Measurements from ENCODE around the gene GRM8. TPM values are rescaled to one million over a fixed set of nuclear protein-coding genes. Genes with fewer than 3 reads are reported as not detected.

The GRM8 gene
- total and polyA plus RNA-seq, 2 experiments from 2014 or later, result 0.92 to 1.3 TPM

- Histone ChIP-seq H3K4me1 (ENCODE audit: low read depth) (no peaks in the 10 kb centered on the region), H3K4me3 (no peak overlapping the region), H3K9me3 (ENCODE audit: low read depth) (no peaks in the 10 kb centered on the region), H3K27ac (no peak overlapping the region), H3K27me3 (no peaks in the 10 kb centered on the region), H3K36me3 (no peaks in the 10 kb centered on the region)
- TF ChIP-seq, protein P1, sequence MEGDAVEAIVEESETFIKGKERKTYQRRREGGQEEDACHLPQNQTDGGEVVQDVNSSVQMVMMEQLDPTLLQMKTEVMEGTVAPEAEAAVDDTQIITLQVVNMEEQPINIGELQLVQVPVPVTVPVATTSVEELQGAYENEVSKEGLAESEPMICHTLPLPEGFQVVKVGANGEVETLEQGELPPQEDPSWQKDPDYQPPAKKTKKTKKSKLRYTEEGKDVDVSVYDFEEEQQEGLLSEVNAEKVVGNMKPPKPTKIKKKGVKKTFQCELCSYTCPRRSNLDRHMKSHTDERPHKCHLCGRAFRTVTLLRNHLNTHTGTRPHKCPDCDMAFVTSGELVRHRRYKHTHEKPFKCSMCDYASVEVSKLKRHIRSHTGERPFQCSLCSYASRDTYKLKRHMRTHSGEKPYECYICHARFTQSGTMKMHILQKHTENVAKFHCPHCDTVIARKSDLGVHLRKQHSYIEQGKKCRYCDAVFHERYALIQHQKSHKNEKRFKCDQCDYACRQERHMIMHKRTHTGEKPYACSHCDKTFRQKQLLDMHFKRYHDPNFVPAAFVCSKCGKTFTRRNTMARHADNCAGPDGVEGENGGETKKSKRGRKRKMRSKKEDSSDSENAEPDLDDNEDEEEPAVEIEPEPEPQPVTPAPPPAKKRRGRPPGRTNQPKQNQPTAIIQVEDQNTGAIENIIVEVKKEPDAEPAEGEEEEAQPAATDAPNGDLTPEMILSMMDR (IDR thresholded peaks at IDR 0.05; ENCODE audit: low read depth, low read length), result no peak
- DNase-seq (ENCODE audit: low read depth in 1 of 2, low spot score in 1 of 2), result no peak
Measured at GRCh38 chr7:126424985-126425384, 827.8 kb downstream of the GRM8 start.

- Histone ChIP-seq H3K36me3 (no peaks in the 10 kb centered on the region), H3K4me3 (no peak overlapping the region), H3K27me3 (no peaks in the 10 kb centered on the region), H3K9me3 (ENCODE audit: low read depth) (no peaks in the 10 kb centered on the region), H3K27ac (no peak overlapping the region), H3K4me1 (ENCODE audit: low read depth) (no peaks in the 10 kb centered on the region)
- TF ChIP-seq, protein P1 (IDR thresholded peaks at IDR 0.05; ENCODE audit: low read depth, low read length), result no peak
- DNase-seq (ENCODE audit: low read depth in 1 of 2, low spot score in 1 of 2), result no peak
Measured at GRCh38 chr7:126419047-126419446, 833.7 kb downstream of the GRM8 start.

DNA sequence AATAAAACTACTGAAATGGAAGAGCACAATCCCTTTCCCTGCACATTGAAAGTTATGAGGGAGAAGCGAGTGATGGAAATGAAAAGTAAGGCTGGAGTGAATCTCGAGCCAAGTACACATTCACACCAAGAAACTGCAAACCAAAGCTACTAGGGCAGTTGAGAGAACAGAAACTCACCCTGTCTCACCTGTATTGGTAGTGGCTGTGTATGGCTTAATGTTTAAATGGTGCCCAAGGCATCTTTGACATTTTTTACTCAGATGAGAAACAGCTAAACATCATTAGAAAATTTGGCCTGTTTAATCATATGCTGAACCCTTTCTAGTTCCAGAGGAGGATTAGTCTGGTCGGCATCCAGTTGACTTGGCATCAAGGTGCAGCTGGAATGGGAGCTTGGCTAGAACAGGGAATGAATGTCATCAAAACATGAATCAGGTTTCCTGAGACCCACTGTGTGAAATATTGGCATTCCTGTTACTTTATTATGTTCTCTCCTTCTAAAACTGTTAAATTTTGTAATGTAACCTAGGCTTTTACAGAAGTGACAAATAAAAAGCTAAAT is 840.8 kb downstream of the GRM8 start:
- Histone ChIP-seq H3K4me1 (ENCODE audit: low read depth) (no peaks in the 10 kb centered on the region), H3K4me3 (no peak overlapping the region), H3K36me3 (no peaks in the 10 kb centered on the region), H3K9me3 (ENCODE audit: low read depth) (no peaks in the 10 kb centered on the region), H3K27ac (no peak overlapping the region), H3K27me3 (no peaks in the 10 kb centered on the region)
- DNase-seq (ENCODE audit: low read depth in 1 of 2, low spot score in 1 of 2), result no peak
- TF ChIP-seq, protein P1 (IDR thresholded peaks at IDR 0.05; ENCODE audit: low read depth, low read length), result no peak

GRCh38 chr7:126411032-126411820 is 841.5 kb downstream of the GRM8 start:
- Histone ChIP-seq H3K36me3 (no peaks in the 10 kb centered on the region), H3K27me3 (no peaks in the 10 kb centered on the region)

DNA sequence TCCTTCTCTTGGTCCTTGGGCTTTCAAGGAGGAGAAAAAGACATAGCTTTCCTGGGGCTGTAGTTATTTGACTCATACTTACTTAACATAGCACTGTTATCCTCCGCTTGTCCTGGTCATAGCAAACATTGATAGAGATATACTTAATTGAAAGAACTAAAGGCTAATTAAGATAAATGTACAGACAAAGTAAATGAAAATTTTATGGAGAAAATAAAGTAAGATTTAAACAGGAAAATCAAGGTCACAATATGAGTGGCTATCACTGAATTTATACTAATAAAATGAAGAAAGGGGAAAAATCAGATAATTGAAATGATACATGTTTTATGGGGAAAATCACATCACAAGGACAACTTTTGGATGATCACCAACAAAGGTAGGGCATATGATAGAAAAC is 849.7 kb downstream of the GRM8 start:
- H3K27me3 ChIP-seq, result no peaks in the 10 kb centered on the region
- H3K4me1 ChIP-seq (ENCODE audit: low read depth), result no peaks in the 10 kb centered on the region
- no peak overlapping the region for H3K4me3 ChIP-seq
- no peak for DNase-seq (ENCODE audit: low read depth in 1 of 2, low spot score in 1 of 2)
- TF ChIP-seq, protein P1 (IDR thresholded peaks at IDR 0.05; ENCODE audit: low read depth, low read length), result no peak
- H3K27ac ChIP-seq, result no peak overlapping the region
- H3K36me3 ChIP-seq, result no peaks in the 10 kb centered on the region
- H3K9me3 ChIP-seq (ENCODE audit: low read depth), result no peaks in the 10 kb centered on the region

More at GRCh38 chr7:126411032-126411820, 841.5 kb downstream of the GRM8 start:
- H3K9me3 ChIP-seq (ENCODE audit: low read depth), result no peaks in the 10 kb centered on the region
- TF ChIP-seq, protein P1 (IDR thresholded peaks at IDR 0.05; ENCODE audit: low read depth, low read length), result no peak
- no peaks in the 10 kb centered on the region for H3K4me1 ChIP-seq (ENCODE audit: low read depth)
- no peak overlapping the region for H3K27ac ChIP-seq
- no peak overlapping the region for H3K4me3 ChIP-seq
- DNase-seq (ENCODE audit: low read depth in 1 of 2, low spot score in 1 of 2), result no peak
